ENCODE data around the gene ANTXRL.
"Not testable (repeated sequence)": the region's sequence is repeated elsewhere in the genome, so short reads cannot be mapped to it uniquely, and the experiment has no call there.

Gene ANTXRL

GRCh38 chr10:46247808-46248569 is 38.8 kb upstream of the ANTXRL start:
- Histone ChIP-seq H3K9ac (no peak overlapping the region), H4K20me1 (no peaks in the 10 kb centered on the region), H3K27ac (no peak overlapping the region), H3K27me3 (no peaks in the 10 kb centered on the region), H3K4me2 (no peak overlapping the region), H3K36me3 (no peaks in the 10 kb centered on the region; a peak in 2 of 22 replicates), H3K4me3 (no peak overlapping the region), H3K9me3 (replicated peaks in 1 of 11) (peaks cover 0 to 3% (median 0%) of the 10 kb centered on the region in 11 experiments; a peak in 3 of 22 replicates), H3K4me1 (no peaks in the 10 kb centered on the region)
- TF ChIP-seq Cebpa-rat (IDR thresholded peaks at IDR 0.05): no peak

DNA sequence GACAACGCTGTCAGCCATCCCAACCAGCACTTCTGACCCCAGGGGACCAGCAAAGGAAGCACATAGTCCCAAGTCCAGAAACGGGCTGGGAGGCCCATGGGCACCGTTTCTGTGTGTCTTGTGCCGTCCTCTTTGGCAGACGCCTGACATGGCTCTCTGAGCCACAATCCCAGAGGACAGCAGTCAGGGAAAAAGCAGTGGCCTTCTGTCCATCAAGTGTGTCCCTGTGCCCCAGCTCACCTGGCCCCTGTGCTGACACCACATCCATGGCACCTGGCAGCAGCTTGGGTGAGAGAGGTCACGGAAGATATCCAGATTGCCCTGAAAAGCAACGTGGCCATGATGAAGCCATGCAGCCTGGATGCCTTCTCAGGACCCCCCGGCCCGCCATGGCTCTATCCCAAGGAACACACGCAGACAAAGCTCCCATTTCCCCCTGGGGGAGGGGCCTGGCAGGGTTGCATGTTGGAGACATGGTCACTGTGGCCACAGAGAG is 38.1 kb upstream of the ANTXRL start:
- no peak overlapping the region for H3K4me2 ChIP-seq
- no peak overlapping the region for H3K27ac ChIP-seq
- no peak overlapping the region for H3K4me3 ChIP-seq
- no peaks in the 10 kb centered on the region for H3K4me1 ChIP-seq
- H3K9ac ChIP-seq: no peak overlapping the region
- TF ChIP-seq Cebpa-rat (IDR thresholded peaks at IDR 0.05): no peak
- peaks cover 0 to 5% (median 0%) of the 10 kb centered on the region in 11 experiments; a peak in 2 of 22 replicates for H3K36me3 ChIP-seq
- H3K9me3 ChIP-seq (replicated peaks in 1 of 11): no peaks in the 10 kb centered on the region
- no peaks in the 10 kb centered on the region for H3K27me3 ChIP-seq
- H4K20me1 ChIP-seq: no peaks in the 10 kb centered on the region

DNA sequence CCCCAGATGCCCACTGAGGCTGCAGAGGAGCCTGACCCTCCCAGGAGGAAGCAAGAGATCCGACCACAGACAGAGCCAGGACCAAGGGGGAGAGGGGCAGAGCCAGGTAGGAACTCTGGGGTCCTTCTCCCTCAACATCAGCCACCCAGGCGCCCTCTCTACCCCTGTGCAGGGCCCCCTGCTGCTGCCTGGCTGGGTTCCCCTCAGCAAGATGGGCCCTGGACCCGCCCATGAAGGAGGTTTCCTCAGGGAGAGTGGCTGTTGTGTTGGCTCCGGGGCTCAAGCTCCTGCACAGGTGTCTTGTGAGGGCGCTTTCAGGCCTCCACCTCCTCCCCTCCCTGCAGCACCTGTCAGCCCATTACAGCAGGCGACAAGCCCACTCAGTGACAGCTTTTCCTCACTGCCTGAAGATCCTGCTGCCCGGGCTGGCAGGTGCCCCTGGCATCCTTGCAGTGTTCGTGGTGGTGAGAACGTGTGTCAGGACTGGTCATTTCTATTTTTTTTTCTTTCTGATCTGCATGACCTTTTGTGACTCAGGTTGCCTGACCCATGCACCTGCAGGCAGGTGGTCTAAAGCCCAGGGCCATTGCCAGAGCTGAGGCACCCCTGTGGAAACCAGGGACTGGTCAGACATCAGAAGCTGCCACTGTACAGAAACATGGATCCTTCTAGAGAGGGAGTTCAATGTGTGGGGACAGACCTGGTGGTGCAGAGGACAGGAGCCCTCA is 37.0 kb upstream of the ANTXRL start:
- H3K27me3 ChIP-seq; H3K9me3 ChIP-seq (replicated peaks in 1 of 11); H3K4me2 ChIP-seq; H3K9ac ChIP-seq; H4K20me1 ChIP-seq; H3K4me3 ChIP-seq; H3K4me1 ChIP-seq; H3K27ac ChIP-seq; H3K36me3 ChIP-seq: not testable (repeated sequence)

DNA sequence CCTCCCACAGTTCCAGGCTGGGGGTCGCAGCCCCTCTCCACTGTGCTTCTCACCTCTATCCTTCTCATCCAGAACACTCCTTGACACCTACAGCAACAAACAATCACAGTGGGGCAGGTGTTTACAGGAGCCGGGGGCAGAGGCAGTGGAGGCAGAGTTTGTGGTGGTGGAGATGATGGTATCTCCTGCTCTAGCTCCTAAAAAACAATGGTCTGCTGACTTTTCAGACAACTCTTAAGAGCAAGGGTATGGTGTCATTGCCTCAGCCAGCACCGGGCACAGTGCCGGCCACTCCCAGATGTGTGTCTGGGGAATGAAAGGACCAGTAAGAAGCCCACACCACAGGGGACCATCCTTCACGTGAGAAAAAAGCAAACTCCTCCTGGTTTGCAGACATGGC is 36.3 kb upstream of the ANTXRL start:
- no peaks in the 10 kb centered on the region for H3K9me3 ChIP-seq (replicated peaks in 1 of 11)
- H3K27ac ChIP-seq: no peak overlapping the region
- H3K36me3 ChIP-seq: peaks cover 0 to 10% (median 0%) of the 10 kb centered on the region in 11 experiments; a peak in 2 of 22 replicates
- H3K4me1 ChIP-seq: no peaks in the 10 kb centered on the region
- TF ChIP-seq Cebpa-rat (IDR thresholded peaks at IDR 0.05): no peak
- no peak overlapping the region for H3K9ac ChIP-seq
- H3K4me2 ChIP-seq: no peak overlapping the region
- peaks cover 0 to 3% (median 0%) of the 10 kb centered on the region in 11 experiments; a peak in 2 of 22 replicates for H4K20me1 ChIP-seq
- H3K4me3 ChIP-seq: no peak overlapping the region
- H3K27me3 ChIP-seq: no peaks in the 10 kb centered on the region

GRCh38 chr10:46250898-46251856 is 35.6 kb upstream of the ANTXRL start:
- Histone ChIP-seq H3K27ac (no peak overlapping the region; a peak in 1 of 22 replicates), H4K20me1 (peaks cover 0 to 7% (median 0%) of the 10 kb centered on the region in 11 experiments; a peak in 2 of 22 replicates), H3K4me1 (peaks cover 0 to 5% (median 0%) of the 10 kb centered on the region in 10 experiments; a peak in 4 of 20 replicates), H3K9me3 (replicated peaks in 1 of 11) (no peaks in the 10 kb centered on the region), H3K27me3 (no peaks in the 10 kb centered on the region), H3K4me3 (no peak overlapping the region), H3K4me2 (no peak overlapping the region), H3K9ac (no peak overlapping the region), H3K36me3 (peaks cover 0 to 10% (median 0%) of the 10 kb centered on the region in 11 experiments; a peak in 2 of 22 replicates)
- TF ChIP-seq Cebpa-rat (IDR thresholded peaks at IDR 0.05): no peak

GRCh38 chr10:46251857-46252847 is 34.6 kb upstream of the ANTXRL start:
- no peak for TF ChIP-seq Cebpa-rat (IDR thresholded peaks at IDR 0.05)
- Histone ChIP-seq H3K36me3 (peaks cover 0 to 10% (median 0%) of the 10 kb centered on the region in 11 experiments; a peak in 2 of 22 replicates), H3K4me3 (no peak overlapping the region)

DNA sequence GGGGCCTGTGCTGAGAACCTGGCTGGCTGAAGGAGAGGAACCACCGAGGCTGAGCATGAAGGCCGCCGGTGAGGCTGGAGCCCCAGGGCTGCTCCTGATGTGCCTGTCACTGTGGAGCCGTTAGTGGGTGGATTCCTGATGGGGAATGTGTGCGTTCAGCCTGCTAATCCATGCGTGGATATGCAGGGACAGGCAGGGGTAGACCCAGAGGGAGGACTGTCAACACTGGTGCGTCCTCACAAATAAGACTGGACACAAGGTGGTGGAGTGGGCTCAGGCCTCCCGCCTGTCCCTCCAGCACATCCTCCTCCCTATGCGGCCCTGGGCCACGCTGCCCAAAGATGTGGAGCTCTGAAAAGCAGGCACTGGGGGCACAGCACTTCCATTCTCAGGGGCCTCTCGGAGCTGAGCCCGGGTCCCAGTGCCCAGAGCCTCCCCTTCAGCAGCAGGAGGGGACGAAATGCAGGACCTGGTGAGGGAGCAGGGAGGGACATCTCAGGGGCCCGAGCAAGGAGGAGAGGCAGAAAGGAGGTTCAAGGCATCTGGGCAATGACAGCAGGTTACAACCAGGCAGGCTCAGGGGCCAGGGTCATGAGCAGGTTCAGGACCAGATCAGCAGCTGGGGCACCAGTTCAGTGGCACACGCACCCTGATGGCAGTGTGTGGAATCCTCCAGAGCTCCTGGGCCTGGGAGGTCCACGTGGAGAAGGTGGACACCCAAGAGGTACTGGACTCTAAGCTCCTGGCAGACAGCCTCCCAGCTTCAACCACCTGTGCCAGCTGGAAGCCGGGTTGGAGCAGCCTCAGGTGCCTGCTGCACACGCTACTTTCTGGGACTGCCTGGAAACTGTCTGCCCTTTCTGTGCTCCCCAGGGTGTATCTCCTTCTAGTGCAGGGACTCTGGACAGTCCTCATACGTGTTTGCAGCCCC is 33.5 kb upstream of the ANTXRL start:
- Histone ChIP-seq H3K9me3 (replicated peaks in 1 of 11) (no peaks in the 10 kb centered on the region), H3K9ac (no peak overlapping the region), H3K4me2 (no peak overlapping the region), H3K4me3 (no peak overlapping the region), H3K27me3 (no peaks in the 10 kb centered on the region), H3K4me1 (peaks cover 0 to 7% (median 0%) of the 10 kb centered on the region in 10 experiments; a peak in 4 of 20 replicates), H3K36me3 (peaks cover 0 to 10% (median 0%) of the 10 kb centered on the region in 11 experiments; a peak in 2 of 22 replicates), H3K27ac (no peak overlapping the region), H4K20me1 (peaks cover 0 to 7% (median 0%) of the 10 kb centered on the region in 11 experiments; a peak in 2 of 22 replicates)
- TF ChIP-seq Cebpa-rat (IDR thresholded peaks at IDR 0.05): no peak

More at GRCh38 chr10:46251857-46252847, 34.6 kb upstream of the ANTXRL start:
- H3K4me2 ChIP-seq: no peak overlapping the region
- no peak overlapping the region for H3K9ac ChIP-seq
- H3K27me3 ChIP-seq: no peaks in the 10 kb centered on the region
- H3K27ac ChIP-seq: no peak overlapping the region; a peak in 1 of 22 replicates
- peaks cover 0 to 7% (median 0%) of the 10 kb centered on the region in 10 experiments; a peak in 4 of 20 replicates for H3K4me1 ChIP-seq
- H3K9me3 ChIP-seq (replicated peaks in 1 of 11): no peaks in the 10 kb centered on the region
- peaks cover 0 to 7% (median 0%) of the 10 kb centered on the region in 11 experiments; a peak in 2 of 22 replicates for H4K20me1 ChIP-seq
